Prostate gland (tissue), 2 donors: ENCODE measurements around the gene BAX. TPM values are rescaled to one million over a fixed set of nuclear protein-coding genes. Genes with fewer than 3 reads are reported as not detected.
A peak's percentile ranks its signal among the peaks of the same experiment; 100 is the strongest.
"Not testable (repeated sequence)": the region's sequence is repeated elsewhere in the genome, so short reads cannot be mapped to it uniquely, and the experiment has no call there.

Experiments
- DNase-seq: peaks from one replicate; pipeline ENCODE4 v3.0.0-alpha.2; 2019; ENCODE audit warnings: low spot score
- H3K27ac ChIP-seq, 2 donors: fragments of 200-600 bp; sonication (generic); 2 replicates each; pipeline ENCODE4 v1.5.1; 2017 to 2019
- H3K27me3 ChIP-seq: fragments of 200-600 bp; sonication (generic); replicated peaks from 2 replicates; pipeline ENCODE4 v1.5.1; 2019; ENCODE audit not compliant: insufficient read depth
- H3K36me3 ChIP-seq, 2 donors: fragments of 200-600 bp; sonication (generic); 1 replicate in 1 of 2; 2 replicates in 1 of 2; pipeline versions ENCODE4 v1.5.1 to v1.8.1; 2017 to 2019
- H3K4me1 ChIP-seq: fragments of 200-600 bp; sonication (generic); replicated peaks from 2 replicates; pipeline ENCODE4 v1.5.1; 2019
- H3K4me3 ChIP-seq, 2 donors: fragments of 200-600 bp; sonication (generic); 2 replicates each; pipeline ENCODE4 v1.5.1; 2017 to 2019
- H3K9me3 ChIP-seq: fragments of 200-600 bp; sonication (generic); 2 replicates; pipeline ENCODE4 v1.5.1; 2017
- CTCF ChIP-seq, 4 experiments: fragments of 200-600 bp in 2 of 4; fragments of 450-650 bp in 2 of 4; sonication (generic) in 2 of 4; IDR thresholded peaks; 1 replicate in 3 of 4; 2 replicates in 1 of 4; pipeline ENCODE4 v1.5.1; 2016 to 2019; ENCODE audit warnings: antibody characterized with exemption in 4 of 4, mild to moderate bottlenecking in 2 of 4, moderate library complexity in 2 of 4
- POLR2A ChIP-seq: fragments of 450-650 bp; IDR thresholded peaks from one replicate; pipeline ENCODE4 v1.6.1; 2016; ENCODE audit warnings: antibody characterized with exemption, mild to moderate bottlenecking
- POLR2AphosphoS5 ChIP-seq: sonication (generic); formaldehyde crosslinking; IDR thresholded peaks from one replicate; pipeline ENCODE4 v1.6.1; 2017; ENCODE audit warnings: antibody characterized with exemption
- WGBS: methylation state at CpG from one replicate; pipeline ENCODE4 v1.1.5; 2018; 5-methylcytosine and 5-hydroxymethylcytosine counted together
- intact Hi-C: fragments of 100-400 bp; cut with DNase I; formaldehyde crosslinking; loops from one replicate; pipeline ENCODE4 v1.14.2; 2022
- total RNA-seq, 2 donors: library from RNA; depleted of rRNA; stranded (reverse); fragments of >200 nt; gene quantifications; one replicate each; pipeline ENCODE4 v1.1.0, GENCODE V29; 2016

BAX gene
- total RNA-seq, 2 donors from 2014 or later, result 52.1 to 62.3 TPM

- WGBS, result 86% methylated on average over 11 of the region's 11 CpGs
- no peaks in the 10 kb centered on the region for H3K4me1 ChIP-seq
- H3K36me3 ChIP-seq, result no peaks in the 10 kb centered on the region
- intact Hi-C loops, result no loop called here
- H3K4me3 ChIP-seq, result no peak overlapping the region
- H3K27me3 ChIP-seq, result no peaks in the 10 kb centered on the region
- H3K9me3 ChIP-seq, result no peaks in the 10 kb centered on the region
- TF ChIP-seq POLR2AphosphoS5, result no peak
- no peak for TF ChIP-seq CTCF (IDR thresholded peaks at IDR 0.05)
- TF ChIP-seq POLR2A, result no peak
- DNase-seq, result no peak
- H3K27ac ChIP-seq, result no peak overlapping the region
Observed at GRCh38 chr19:48925240-48925843, 29.3 kb upstream of the BAX start.

GRCh38 chr19:48925890-48926289 is 28.8 kb upstream of the BAX start:
- DNase-seq, H3K9me3 ChIP-seq, H3K36me3 ChIP-seq, intact Hi-C loops, H3K4me3 ChIP-seq, H3K4me1 ChIP-seq, H3K27me3 ChIP-seq: not testable (repeated sequence)
- peak overlapping the region in 1 of 2 donors; percentile 73 for H3K27ac ChIP-seq
- 85% methylated on average over 8 of the region's 8 CpGs for WGBS

GRCh38 chr19:48926909-48927308 is 27.8 kb upstream of the BAX start:
- peak; percentile 90 for DNase-seq
- no peaks in the 10 kb centered on the region for H3K4me1 ChIP-seq
- H3K27me3 ChIP-seq, result no peaks in the 10 kb centered on the region
- H3K36me3 ChIP-seq, result no peaks in the 10 kb centered on the region
- H3K9me3 ChIP-seq, result no peaks in the 10 kb centered on the region
- intact Hi-C loops, result no loop called here
- 9% methylated on average over 10 of the region's 10 CpGs for WGBS
- peak; percentile 94 for TF ChIP-seq POLR2AphosphoS5
- TF ChIP-seq POLR2A, result peak; percentile 18
- TF ChIP-seq CTCF (IDR thresholded peaks at IDR 0.05), result no peak
- H3K4me3 ChIP-seq, result no peak overlapping the region
- peak overlapping the region; percentile 65 to 73 for H3K27ac ChIP-seq

GRCh38 chr19:48927692-48928091 is 27.0 kb upstream of the BAX start:
- DNase-seq, H3K36me3 ChIP-seq, H3K4me1 ChIP-seq, H3K27me3 ChIP-seq, intact Hi-C loops, H3K4me3 ChIP-seq, H3K9me3 ChIP-seq: not testable (repeated sequence)
- 90% methylated on average over 17 of the region's 17 CpGs for WGBS
- peak overlapping the region; percentile 65 to 73 for H3K27ac ChIP-seq

GRCh38 chr19:48928164-48929025 is 26.3 kb upstream of the BAX start:
- Histone ChIP-seq H3K4me3 (no peak overlapping the region), H3K27ac (peak overlapping the region; percentile 65 to 73), H3K36me3 (no peaks in the 10 kb centered on the region), H3K27me3 (no peaks in the 10 kb centered on the region), H3K9me3 (no peaks in the 10 kb centered on the region), H3K4me1 (no peaks in the 10 kb centered on the region)
- 56% methylated on average over 15 of the region's 15 CpGs for WGBS
- DNase-seq, result peak; percentile 86
- TF ChIP-seq CTCF (IDR thresholded peaks at IDR 0.05), result no peak
- peak; percentile 96 for TF ChIP-seq POLR2AphosphoS5
- intact Hi-C loops, result no loop called here
